ENCODE measurements around the gene APP.
"Not testable (repeated sequence)": the region's sequence is repeated elsewhere in the genome, so short reads cannot be mapped to it uniquely, and the experiment has no call there.

APP gene

DNA sequence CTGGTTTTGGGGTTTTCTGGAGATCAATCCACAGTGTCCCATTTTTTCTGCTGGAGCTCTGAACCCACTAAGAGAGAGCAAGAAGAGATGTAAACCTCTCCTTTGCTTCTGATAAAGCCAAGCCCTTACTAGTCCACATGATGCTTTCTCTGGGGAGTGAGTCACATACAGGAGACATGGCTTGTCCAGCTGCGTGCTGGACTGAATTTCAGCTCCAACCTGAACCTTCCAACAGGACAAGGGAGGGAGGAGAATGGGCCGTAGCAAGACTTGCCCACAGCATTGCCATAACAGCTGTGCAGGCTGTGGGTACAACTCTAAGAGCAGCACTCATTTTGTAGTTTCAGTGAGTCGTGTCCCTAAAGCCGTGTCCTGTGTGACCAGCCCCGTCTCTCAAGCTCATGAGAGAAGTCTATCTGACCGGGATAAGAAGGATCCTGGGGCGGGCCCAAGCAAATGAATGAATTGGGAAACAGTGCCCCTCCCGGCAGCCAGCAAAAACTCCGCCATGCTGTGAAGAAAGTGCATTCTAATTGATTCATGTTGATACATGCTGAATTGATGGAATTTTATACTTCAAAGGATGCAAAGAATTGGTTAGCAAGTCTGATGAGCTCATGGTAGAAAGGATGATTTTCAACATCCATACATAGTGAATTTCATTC lies 240.6 kb downstream of the APP start:
- DNase-seq = no peak

DNA sequence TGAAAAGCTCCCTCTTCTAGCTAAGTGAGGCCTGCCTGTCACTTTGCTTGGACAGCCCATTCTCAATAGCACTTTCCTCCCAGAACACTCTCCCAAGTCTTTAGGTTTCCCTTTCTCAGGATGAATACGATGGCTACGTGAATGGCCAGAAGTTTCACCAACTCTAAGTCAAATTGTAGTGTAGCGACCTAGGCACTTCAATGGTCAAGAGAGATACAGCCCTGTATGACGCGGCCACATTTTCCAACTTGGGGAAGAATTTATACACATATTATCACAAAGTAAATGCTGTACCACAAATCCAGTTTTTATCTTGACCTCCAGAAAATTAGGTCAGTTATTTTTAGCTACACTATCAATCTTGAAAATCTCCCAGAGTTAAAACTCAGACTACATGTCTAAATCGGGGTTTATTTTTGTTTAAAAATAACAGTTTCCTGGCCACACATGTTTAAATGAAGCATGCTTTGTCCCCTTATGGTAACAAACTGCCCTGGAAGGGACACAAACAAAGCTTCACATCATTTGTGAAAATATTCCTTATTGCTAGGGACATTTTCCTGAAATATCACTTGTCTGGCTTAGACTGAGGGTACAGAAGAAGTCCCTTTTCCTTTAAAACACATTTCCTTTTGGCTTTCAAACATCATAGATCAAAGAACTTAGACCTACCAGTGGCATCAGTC lies 243.2 kb downstream of the APP start:
- DNase-seq = no peak

DNA sequence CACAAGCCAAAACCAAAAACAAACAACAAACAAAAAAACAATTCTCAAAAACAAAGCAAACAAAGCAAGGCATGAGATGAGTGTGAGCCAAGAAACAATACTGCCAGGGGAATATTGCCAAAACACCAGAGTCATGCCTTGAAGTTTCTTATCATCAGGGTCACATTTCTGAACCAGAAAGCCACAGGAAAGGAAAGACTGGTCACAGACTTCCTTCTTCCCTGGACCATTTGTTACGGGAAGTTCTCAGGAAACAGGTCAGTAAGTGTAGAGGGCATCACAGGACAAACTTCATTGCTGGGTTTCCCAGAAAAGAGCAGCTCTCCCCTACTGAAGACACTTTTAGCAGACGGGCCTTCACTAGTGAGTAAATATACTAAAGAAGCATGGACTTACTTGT lies 244.6 kb downstream of the APP start:
- DNase-seq = no peak

DNA sequence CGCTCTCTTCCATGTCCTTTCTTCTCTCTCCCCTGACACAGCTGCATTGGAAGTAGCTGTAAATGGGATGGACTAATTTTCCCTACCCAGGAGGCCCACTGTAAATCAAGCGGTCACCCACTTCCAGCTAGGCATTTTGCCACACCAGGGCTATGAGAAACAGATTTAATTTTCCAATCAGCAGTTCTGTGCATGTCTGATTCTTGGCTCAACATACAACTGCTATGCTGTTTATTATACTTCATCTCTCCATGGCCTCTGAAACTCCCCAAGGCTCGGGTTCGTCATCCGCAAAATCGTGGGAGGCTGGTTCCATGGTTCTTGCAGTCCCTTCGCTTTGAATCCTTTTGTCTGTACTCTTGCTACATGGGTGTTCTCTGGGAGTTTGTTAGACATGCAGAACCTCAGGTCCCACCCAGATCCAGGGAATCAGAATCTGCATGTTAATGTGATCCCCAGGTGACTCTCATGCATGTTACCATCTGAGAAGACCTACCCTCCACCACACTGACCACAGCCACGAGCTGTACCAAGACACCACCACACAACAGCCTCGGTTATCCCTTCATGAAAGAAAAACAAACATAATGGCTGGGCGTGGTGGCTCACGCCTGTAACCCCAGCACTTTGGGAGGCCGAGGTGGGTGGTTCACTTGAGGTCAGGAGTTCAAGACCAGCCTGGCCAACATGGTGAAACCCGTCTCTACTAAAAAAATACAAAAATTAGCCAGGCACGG lies 245.3 kb downstream of the APP start:
- DNase-seq = no peak

- not testable (repeated sequence) for DNase-seq
Observed at GRCh38 chr21:25918152-25918551, 252.4 kb downstream of the APP start.

GRCh38 chr21:25916226-25916625 lies 254.3 kb downstream of the APP start:
- no peak for DNase-seq

- no peak for DNase-seq
Observed at GRCh38 chr21:25913479-25913878, 257.1 kb downstream of the APP start.

DNA sequence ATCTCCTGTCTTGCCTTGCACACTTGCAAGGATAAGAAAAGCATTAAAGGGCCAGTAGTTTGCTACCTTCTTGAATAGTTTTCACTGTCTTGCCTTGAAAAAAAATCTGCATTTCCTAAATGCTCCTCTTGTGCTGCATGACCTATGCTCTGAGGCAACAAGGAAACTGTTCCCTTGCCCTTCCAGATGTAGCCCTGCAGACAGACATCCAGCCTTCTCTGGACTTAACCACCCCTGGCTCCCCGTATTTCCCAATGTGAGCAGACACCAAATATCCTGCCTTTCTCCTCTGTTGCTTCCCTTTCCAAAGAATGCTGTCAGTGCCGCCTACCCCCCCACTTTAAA lies 258.2 kb downstream of the APP start:
- no peak for DNase-seq

DNA sequence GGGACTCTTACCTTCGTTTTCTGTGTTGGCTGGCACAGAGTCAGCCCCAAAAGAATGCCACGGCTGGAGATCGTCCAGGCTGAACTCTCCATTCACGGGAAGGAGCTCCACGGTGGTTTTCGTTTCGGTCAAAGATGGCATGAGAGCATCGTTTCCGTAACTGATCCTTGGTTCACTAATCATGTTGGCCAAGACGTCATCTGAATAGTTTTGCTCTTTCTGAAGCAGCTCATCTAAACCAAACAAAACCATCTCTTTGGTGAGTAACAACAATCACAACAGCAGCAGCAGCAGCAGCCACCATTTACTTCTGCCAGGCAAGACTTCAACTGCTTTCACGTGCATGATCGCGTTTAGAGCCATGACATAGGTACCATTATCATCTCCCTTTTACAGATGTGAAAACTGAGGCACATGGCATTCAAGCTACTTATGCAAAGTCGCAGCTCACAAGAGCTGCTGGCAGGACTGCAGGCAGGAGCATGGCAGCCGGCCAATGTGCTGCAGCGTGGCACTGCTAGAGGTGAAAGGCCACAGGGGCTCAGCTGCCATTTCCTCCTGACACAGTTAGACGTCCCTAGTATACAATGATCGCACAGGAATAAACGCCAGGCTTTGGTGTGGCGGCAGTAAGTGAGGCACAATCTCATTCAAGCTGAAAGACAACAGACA lies 258.7 kb downstream of the APP start:
- DNase-seq = no peak

- DNase-seq = no peak
Observed at GRCh38 chr21:25910809-25911208, 259.8 kb downstream of the APP start.

GRCh38 chr21:25909341-25909740 lies 261.2 kb downstream of the APP start:
- DNase-seq = no peak

DNA sequence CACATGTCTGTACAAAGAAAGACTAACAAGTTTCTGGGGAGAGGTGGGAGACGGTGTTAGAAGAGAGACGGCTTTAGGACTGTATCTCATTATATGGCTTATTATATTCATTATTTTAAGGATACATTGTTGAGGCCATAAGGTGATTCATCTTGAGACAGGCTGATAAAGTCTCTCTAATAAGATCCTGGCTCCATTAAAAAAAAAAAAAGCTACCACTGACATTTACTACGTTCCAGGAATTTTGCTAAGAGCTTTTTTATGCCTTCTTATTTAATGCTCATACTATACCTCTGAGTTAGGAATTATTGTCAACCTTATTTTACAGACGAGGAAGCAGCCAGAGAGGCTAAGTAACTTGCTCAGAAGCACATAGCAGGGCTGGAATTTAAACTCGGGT lies 262.1 kb downstream of the APP start:
- DNase-seq = no peak

GRCh38 chr21:25907573-25908275 lies 262.8 kb downstream of the APP start:
- no peak for DNase-seq

DNA sequence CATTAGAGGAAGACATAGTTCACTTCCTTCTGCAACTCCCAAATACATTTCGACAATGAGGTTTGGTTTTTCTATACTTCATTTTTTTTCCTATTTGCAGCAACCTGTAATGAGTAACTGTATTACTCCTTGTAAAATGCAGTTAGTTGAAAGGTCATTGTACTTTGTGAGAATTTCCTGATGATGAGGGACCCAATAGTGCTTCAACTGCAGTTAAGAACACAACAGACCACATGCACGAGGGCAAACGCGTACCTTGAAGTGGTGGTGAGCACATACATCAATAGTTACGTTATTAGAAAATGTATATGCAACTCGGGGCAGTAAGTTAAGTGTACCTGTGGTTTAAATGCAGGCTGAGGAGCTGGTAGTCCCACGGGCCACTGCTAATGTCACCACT lies 264.0 kb downstream of the APP start:
- no peak for DNase-seq

GRCh38 chr21:25905126-25905525 lies 265.4 kb downstream of the APP start:
- no peak for DNase-seq

DNA sequence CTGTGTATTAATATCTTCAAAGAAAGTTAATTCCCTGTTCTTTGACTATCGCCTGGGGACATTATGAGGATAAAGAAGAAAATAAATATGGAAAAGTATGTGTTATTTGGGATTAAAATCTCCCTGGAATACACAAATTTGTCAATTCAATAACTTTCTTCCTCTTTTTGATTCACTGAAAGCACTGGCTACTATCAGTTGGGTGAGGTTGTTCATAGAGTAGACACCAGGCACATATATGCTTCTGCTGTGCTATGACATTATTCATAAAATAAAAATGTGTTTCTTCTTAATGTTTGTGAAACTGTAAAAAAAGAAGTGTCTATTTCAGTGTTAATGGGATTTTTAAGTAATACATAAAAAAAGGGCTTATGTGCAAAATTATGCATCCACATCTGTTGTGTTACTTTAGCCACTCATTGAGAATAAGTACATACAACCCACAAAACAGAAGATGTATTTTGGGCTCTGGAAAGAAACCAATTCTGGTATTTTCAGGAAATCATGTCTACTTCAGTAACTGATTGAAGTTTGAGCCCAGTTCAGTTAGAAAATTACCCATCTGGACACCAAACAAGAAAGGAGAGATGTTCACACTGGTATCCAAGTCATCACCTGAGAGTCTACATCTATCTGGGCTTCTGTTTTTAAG lies 266.4 kb downstream of the APP start:
- DNase-seq = no peak

DNA sequence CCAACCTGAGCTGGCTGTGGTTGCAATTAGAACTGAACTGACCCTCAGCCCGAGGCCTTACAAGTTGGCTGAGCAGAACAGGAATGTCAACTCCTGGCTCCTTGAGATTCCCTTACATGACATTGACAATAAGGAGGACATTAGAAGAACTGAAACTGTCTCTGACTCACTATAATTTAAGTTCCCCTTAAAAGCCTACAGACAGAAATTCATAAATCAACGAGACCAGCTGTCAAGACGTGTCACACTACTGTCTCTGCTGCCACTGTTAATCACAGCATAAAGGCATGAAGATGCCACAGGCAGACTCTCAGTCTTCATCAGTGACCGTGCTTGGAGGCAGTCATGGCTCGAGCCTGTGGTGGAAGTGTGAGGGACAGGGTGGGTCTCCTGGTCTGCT lies 267.0 kb downstream of the APP start:
- DNase-seq = no peak

- no peak for DNase-seq
Observed at GRCh38 chr21:25901330-25901979, 269.1 kb downstream of the APP start.

GRCh38 chr21:25898671-25899070 lies 271.9 kb downstream of the APP start:
- no peak for DNase-seq

- no peak for DNase-seq
Observed at GRCh38 chr21:25897383-25897782, 273.2 kb downstream of the APP start.

DNA sequence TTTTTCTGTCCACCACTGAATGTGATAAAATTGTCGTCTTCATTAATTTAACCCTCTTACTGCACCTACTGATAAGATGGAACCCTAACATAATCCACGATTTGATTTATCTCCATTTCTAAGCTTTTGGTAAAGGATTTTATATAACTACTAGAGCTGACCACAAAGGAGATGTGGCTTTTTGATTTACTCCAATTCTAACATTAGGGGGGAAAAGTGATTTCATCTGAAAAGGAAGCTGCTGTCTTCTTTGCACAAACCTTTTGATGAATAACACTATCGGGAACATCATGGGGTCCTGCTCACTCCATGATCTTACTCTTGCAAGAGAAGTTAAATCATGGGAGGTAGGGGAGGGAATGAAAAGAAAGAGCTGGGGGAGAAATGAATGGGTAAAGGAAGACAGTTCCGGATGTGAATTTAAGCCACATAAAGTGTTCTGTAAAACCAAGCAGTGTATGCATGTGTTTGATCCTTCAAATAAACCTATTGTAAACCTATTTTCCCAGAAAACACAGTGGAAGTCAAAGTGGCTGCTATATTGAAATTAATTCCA lies 274.0 kb downstream of the APP start:
- no peak for DNase-seq
